Measurements from ENCODE around the gene PCID2.

The PCID2 gene

GRCh38 chr13:113150550-113151365, 57.7 kb downstream of the PCID2 start:
- no peak overlapping the region for H3K4me3 ChIP-seq (ENCODE audit: low read depth, low read length)
- no peak for DNase-seq (ENCODE audit: low read depth)
- no peak for TF ChIP-seq CTCF (IDR thresholded peaks at IDR 0.05; ENCODE audit: low read depth, low read length)
- no peak for TF ChIP-seq MAX (IDR thresholded peaks at IDR 0.05; ENCODE audit: low read depth, low read length)
- no peak for TF ChIP-seq POLR2A (IDR thresholded peaks at IDR 0.05; ENCODE audit: extremely low read depth, insufficient read length)
- no peak for TF ChIP-seq MYC (IDR thresholded peaks at IDR 0.05; ENCODE audit: low read depth, low read length)

- no peak for DNase-seq (ENCODE audit: low read depth)
- no peak overlapping the region for H3K4me3 ChIP-seq (ENCODE audit: low read depth, low read length)
- no peak for TF ChIP-seq POLR2A (IDR thresholded peaks at IDR 0.05; ENCODE audit: extremely low read depth, insufficient read length)
- TF ChIP-seq MAX (IDR thresholded peaks at IDR 0.05; ENCODE audit: low read depth, low read length), result no peak
- no peak for TF ChIP-seq MYC (IDR thresholded peaks at IDR 0.05; ENCODE audit: low read depth, low read length)
- TF ChIP-seq CTCF (IDR thresholded peaks at IDR 0.05; ENCODE audit: low read depth, low read length), result no peak
Observed at GRCh38 chr13:113149711-113150549, 58.5 kb downstream of the PCID2 start.

- no peak overlapping the region for H3K4me3 ChIP-seq (ENCODE audit: low read depth, low read length)
- no peak for TF ChIP-seq CTCF (IDR thresholded peaks at IDR 0.05; ENCODE audit: low read depth, low read length)
- no peak for TF ChIP-seq MYC (IDR thresholded peaks at IDR 0.05; ENCODE audit: low read depth, low read length)
- TF ChIP-seq MAX (IDR thresholded peaks at IDR 0.05; ENCODE audit: low read depth, low read length), result no peak
- TF ChIP-seq POLR2A (IDR thresholded peaks at IDR 0.05; ENCODE audit: extremely low read depth, insufficient read length), result no peak
- no peak for DNase-seq (ENCODE audit: low read depth)
Observed at GRCh38 chr13:113148940-113149503, 59.4 kb downstream of the PCID2 start.

- TF ChIP-seq CTCF (IDR thresholded peaks at IDR 0.05; ENCODE audit: low read depth, low read length), result no peak
- no peak for TF ChIP-seq POLR2A (IDR thresholded peaks at IDR 0.05; ENCODE audit: extremely low read depth, insufficient read length)
- no peak for TF ChIP-seq MAX (IDR thresholded peaks at IDR 0.05; ENCODE audit: low read depth, low read length)
- TF ChIP-seq MYC (IDR thresholded peaks at IDR 0.05; ENCODE audit: low read depth, low read length), result no peak
- DNase-seq (ENCODE audit: low read depth), result no peak
- no peak overlapping the region for H3K4me3 ChIP-seq (ENCODE audit: low read depth, low read length)
Observed at GRCh38 chr13:113148407-113148806, 60.1 kb downstream of the PCID2 start.

- no peak overlapping the region for H3K4me3 ChIP-seq (ENCODE audit: low read depth, low read length)
- no peak for TF ChIP-seq CTCF (IDR thresholded peaks at IDR 0.05; ENCODE audit: low read depth, low read length)
- no peak for TF ChIP-seq POLR2A (IDR thresholded peaks at IDR 0.05; ENCODE audit: extremely low read depth, insufficient read length)
- no peak for TF ChIP-seq MAX (IDR thresholded peaks at IDR 0.05; ENCODE audit: low read depth, low read length)
- no peak for TF ChIP-seq MYC (IDR thresholded peaks at IDR 0.05; ENCODE audit: low read depth, low read length)
- DNase-seq (ENCODE audit: low read depth), result no peak
Observed at GRCh38 chr13:113147206-113147605, 61.3 kb downstream of the PCID2 start.
